Natural killer cell (primary cell): ENCODE results near the gene NDFIP1. TPM values are rescaled to one million over a fixed set of nuclear protein-coding genes. Genes with fewer than 3 reads are reported as not detected.
"Not testable (repeated sequence)": the region's sequence is repeated elsewhere in the genome, so short reads cannot be mapped to it uniquely, and the experiment has no call there.

Experiments used
- ATAC-seq, 3 donors: fragments of 150-1000 bp in 2 of 3; fragments of 200-7000 bp in 1 of 3; cut with Tn5 transposase; 1 replicate in 1 of 3; 2 replicates in 2 of 3; pipeline ENCODE4 v1.10.0; 2021; ENCODE audit warnings: mild to moderate bottlenecking in 2 of 3, moderate library complexity in 2 of 3
- DNase-seq, 2 donors: peaks; one replicate each; pipeline versions ENCODE4 v3.0.0 to v3.0.0-alpha.2; 2013 to 2021; ENCODE audit warnings: mixed read lengths in 1 of 2
- H3K27ac ChIP-seq: one replicate; pipeline ENCODE4 v1.5.1; 2013; ENCODE audit warnings: mild to moderate bottlenecking, low read length
- H3K27me3 ChIP-seq: one replicate; pipeline ENCODE4 v1.6.1; 2013; ENCODE audit warnings: low read length; ENCODE audit not compliant: control insufficient read depth, insufficient read depth
- H3K36me3 ChIP-seq: one replicate; pipeline ENCODE4 v1.6.1; 2013; ENCODE audit warnings: low read length; ENCODE audit not compliant: control insufficient read depth, insufficient read depth
- H3K4me1 ChIP-seq: one replicate; pipeline ENCODE4 v1.6.1; 2013; ENCODE audit warnings: low read length; ENCODE audit not compliant: control insufficient read depth, insufficient read depth
- H3K4me3 ChIP-seq: one replicate; pipeline ENCODE4 v1.5.1; 2013; ENCODE audit warnings: low read length
- H3K9me3 ChIP-seq: one replicate; pipeline ENCODE4 v1.6.1; 2013; ENCODE audit warnings: low read length; ENCODE audit not compliant: control insufficient read depth, insufficient read depth
- H3K27ac Mint-ChIP-seq, 2 donors: one replicate each; pipeline ENCODE4 v1.8.0; 2022; ENCODE audit warnings: mild to moderate bottlenecking in 2 of 2, mixed read lengths in 2 of 2, moderate library complexity in 1 of 2
- H3K27me3 Mint-ChIP-seq, 2 donors: one replicate each; pipeline ENCODE4 v1.8.0; 2022; ENCODE audit warnings: low read depth in 2 of 2, mixed read lengths in 2 of 2
- H3K36me3 Mint-ChIP-seq: one replicate; pipeline ENCODE4 v1.8.0; 2022; ENCODE audit warnings: mixed read lengths
- H3K4me1 Mint-ChIP-seq, 2 donors: one replicate each; pipeline ENCODE4 v1.8.0; 2022; ENCODE audit warnings: mixed read lengths in 2 of 2
- H3K4me3 Mint-ChIP-seq: one replicate; pipeline ENCODE4 v1.8.0; 2022; ENCODE audit warnings: mild to moderate bottlenecking, moderate library complexity, mixed read lengths
- H3K9me3 Mint-ChIP-seq, 2 donors: one replicate each; pipeline ENCODE4 v1.8.0; 2022; ENCODE audit warnings: mixed read lengths in 2 of 2
- CTCF ChIP-seq: fragments of 200-600 bp; IDR thresholded peaks from one replicate; pipeline ENCODE4 v1.8.0; 2022; ENCODE audit warnings: antibody characterized with exemption
- WGBS: methylation state at CpG from one replicate; pipeline ENCODE4 v1.1.7; 2013; ENCODE audit warnings: missing lambda C conversion rate; ENCODE audit not compliant: insufficient coverage; 5-methylcytosine and 5-hydroxymethylcytosine counted together
- intact Hi-C: fragments of 100-400 bp; cut with micrococcal nuclease; formaldehyde crosslinking; loops from one replicate; pipeline ENCODE4 v1.14.2; 2022
- total RNA-seq, 4 donors: library from RNA; stranded (reverse); fragments of 120-200 nt in 1 of 4; gene quantifications; one replicate each; pipeline versions ENCODE4 v1.2.3 to v1.2.4, GENCODE V29; 2013 to 2022

The NDFIP1 gene
- total RNA-seq, 3 donors from 2014 or later (not counting 1 experiment from before 2014, with no cell fraction given) = 45.4 to 57.6 (median 51.7) TPM

GRCh38 chr5:142183561-142183960, 75.0 kb downstream of the NDFIP1 start:
- no peak overlapping the region for H3K27ac Mint-ChIP-seq
- no peak overlapping the region for H3K4me3 ChIP-seq
- H3K36me3 Mint-ChIP-seq = no peaks in the 10 kb centered on the region
- ATAC-seq (no peak), DNase-seq (no peak)
- intact Hi-C loops = no loop called here
- no peak for TF ChIP-seq CTCF
- H3K9me3 ChIP-seq = no peaks in the 10 kb centered on the region
- peaks cover 16% of the 10 kb centered on the region for H3K4me1 ChIP-seq
- H3K9me3 Mint-ChIP-seq = no peaks in the 10 kb centered on the region
- peaks cover 21 to 27% of the 10 kb centered on the region in 2 donors for H3K4me1 Mint-ChIP-seq
- no peaks in the 10 kb centered on the region for H3K27me3 Mint-ChIP-seq
- H3K36me3 ChIP-seq = no peaks in the 10 kb centered on the region
- no peak overlapping the region for H3K4me3 Mint-ChIP-seq
- H3K27ac ChIP-seq = no peak overlapping the region
- no peaks in the 10 kb centered on the region for H3K27me3 ChIP-seq
- 94% methylated on average over 4 of the region's 8 CpGs for WGBS

GRCh38 chr5:142184988-142185387, 76.4 kb downstream of the NDFIP1 start:
- H3K4me3 ChIP-seq = no peak overlapping the region
- H3K9me3 Mint-ChIP-seq = no peaks in the 10 kb centered on the region
- DNase-seq = no peak
- H3K27me3 ChIP-seq = no peaks in the 10 kb centered on the region
- no peak overlapping the region for H3K4me3 Mint-ChIP-seq
- 75% methylated on average over 6 of the region's 9 CpGs for WGBS
- no peak for TF ChIP-seq CTCF
- no peaks in the 10 kb centered on the region for H3K27me3 Mint-ChIP-seq
- no peaks in the 10 kb centered on the region for H3K9me3 ChIP-seq
- H3K4me1 ChIP-seq = peaks cover 16% of the 10 kb centered on the region
- no peaks in the 10 kb centered on the region for H3K36me3 Mint-ChIP-seq
- no peak overlapping the region for H3K27ac ChIP-seq
- H3K27ac Mint-ChIP-seq = no peak overlapping the region
- H3K36me3 ChIP-seq = no peaks in the 10 kb centered on the region
- peaks cover 21 to 30% of the 10 kb centered on the region in 2 donors for H3K4me1 Mint-ChIP-seq
- intact Hi-C loops = no loop called here
- no peak for ATAC-seq

GRCh38 chr5:142186514-142186856, 77.9 kb downstream of the NDFIP1 start:
- Mint-ChIP-seq H3K27ac (peak overlapping the region; percentile 46 to 56), H3K4me3 (no peak overlapping the region), H3K36me3 (no peaks in the 10 kb centered on the region), H3K27me3 (no peaks in the 10 kb centered on the region), H3K4me1 (peaks cover 21 to 30% of the 10 kb centered on the region in 2 donors), H3K9me3 (no peaks in the 10 kb centered on the region)
- ATAC-seq (no peak), DNase-seq (no peak)
- no peaks in the 10 kb centered on the region for H3K27me3 ChIP-seq
- TF ChIP-seq CTCF = no peak
- H3K4me1 ChIP-seq = peaks cover 16% of the 10 kb centered on the region
- no peak overlapping the region for H3K4me3 ChIP-seq
- H3K9me3 ChIP-seq = no peaks in the 10 kb centered on the region
- H3K36me3 ChIP-seq = no peaks in the 10 kb centered on the region
- no peak overlapping the region for H3K27ac ChIP-seq
- intact Hi-C loops = no loop called here

- Mint-ChIP-seq H3K27ac (peak overlapping the region; percentile 46 to 56), H3K4me3 (peak overlapping the region; percentile 49), H3K36me3 (no peaks in the 10 kb centered on the region), H3K4me1 (peaks cover 21 to 30% of the 10 kb centered on the region in 2 donors), H3K9me3 (no peaks in the 10 kb centered on the region), H3K27me3 (no peaks in the 10 kb centered on the region)
- H3K9me3 ChIP-seq = no peaks in the 10 kb centered on the region
- H3K27me3 ChIP-seq = no peaks in the 10 kb centered on the region
- no peak for TF ChIP-seq CTCF
- DNase-seq (peak in 1 of 2 donors; percentile 27), ATAC-seq (peak; percentile 74 to 93 (median 79))
- H3K27ac ChIP-seq = no peak overlapping the region
- intact Hi-C loops = no loop called here
- H3K36me3 ChIP-seq = no peaks in the 10 kb centered on the region
- 20% methylated on average over 11 of the region's 11 CpGs for WGBS
- peaks cover 16% of the 10 kb centered on the region for H3K4me1 ChIP-seq
- H3K4me3 ChIP-seq = no peak overlapping the region
These were observed 78.4 kb downstream of the NDFIP1 start for GRCh38 chr5:142186857-142187594.

GRCh38 chr5:142188691-142189090, 80.1 kb downstream of the NDFIP1 start:
- H3K36me3 ChIP-seq, H3K4me3 ChIP-seq, intact Hi-C loops, H3K27me3 ChIP-seq, ATAC-seq, H3K27me3 Mint-ChIP-seq, H3K4me3 Mint-ChIP-seq, H3K9me3 Mint-ChIP-seq, H3K27ac Mint-ChIP-seq, H3K36me3 Mint-ChIP-seq, H3K27ac ChIP-seq, DNase-seq, H3K9me3 ChIP-seq: not testable (repeated sequence)
- peaks cover 21 to 30% of the 10 kb centered on the region in 2 donors for H3K4me1 Mint-ChIP-seq
- 85% methylated on average over 5 of the region's 6 CpGs for WGBS
- peaks cover 16% of the 10 kb centered on the region for H3K4me1 ChIP-seq
